ENCODE results near the gene BTNL9. TPM values are rescaled to one million over a fixed set of nuclear protein-coding genes. Genes with fewer than 3 reads are reported as not detected.
"Not testable (repeated sequence)": the region's sequence is repeated elsewhere in the genome, so short reads cannot be mapped to it uniquely, and the experiment has no call there.

The BTNL9 gene
- total and polyA plus RNA-seq, 7 experiments from 2014 or later = 1.6 TPM; not detected in 6

GRCh38 chr5:181017448-181017847 is 22.6 kb upstream of the BTNL9 start:
- intact Hi-C loops (cut with micrococcal nuclease); H3K4me1 Mint-ChIP-seq; CTCF ChIA-PET; H3K27ac Mint-ChIP-seq; H3K36me3 Mint-ChIP-seq; POLR2A ChIA-PET; H3K4me1 ChIP-seq (ENCODE audit: control insufficient read depth in 2 of 2, insufficient read depth in 2 of 2, low read length in 2 of 2); H3K4me3 ChIP-seq (ENCODE audit: low read length); ATAC-seq; DNase-seq; H3K36me3 ChIP-seq (ENCODE audit: control insufficient read depth in 2 of 3, insufficient read depth in 3 of 3, low read length in 3 of 3); H3K27me3 ChIP-seq (ENCODE audit: control insufficient read depth in 2 of 2, insufficient read depth in 2 of 2, low read length in 2 of 2); H3K4me3 Mint-ChIP-seq; H3K27ac ChIP-seq (ENCODE audit: low read depth, low read length): not testable (repeated sequence)
- Mint-ChIP-seq H3K9me3 (peaks cover 5 to 30% (median 20%) of the 10 kb centered on the region in 11 donors), H3K27me3 (peaks cover 5 to 39% (median 19%) of the 10 kb centered on the region in 5 donors)
- H3K9me3 ChIP-seq (ENCODE audit: control insufficient read depth in 2 of 3, low read length in 3 of 3) = peaks cover 0 to 20% (median 0%) of the 10 kb centered on the region in 3 experiments

- DNase-seq (no peak), ATAC-seq (no peak)
- H3K4me1 Mint-ChIP-seq = peaks cover 0 to 1% (median 0%) of the 10 kb centered on the region in 7 donors
- POLR2A ChIA-PET = no interaction called here
- Histone ChIP-seq H3K4me3 (ENCODE audit: low read length) (no peak overlapping the region), H3K27ac (ENCODE audit: low read depth, low read length) (no peak overlapping the region), H3K36me3 (ENCODE audit: control insufficient read depth in 2 of 3, insufficient read depth in 3 of 3, low read length in 3 of 3) (no peaks in the 10 kb centered on the region), H3K4me1 (ENCODE audit: control insufficient read depth in 2 of 2, insufficient read depth in 2 of 2, low read length in 2 of 2) (no peaks in the 10 kb centered on the region), H3K9me3 (ENCODE audit: control insufficient read depth in 2 of 3, low read length in 3 of 3) (peaks cover 0 to 25% (median 0%) of the 10 kb centered on the region in 3 experiments), H3K27me3 (ENCODE audit: control insufficient read depth in 2 of 2, insufficient read depth in 2 of 2, low read length in 2 of 2) (no peaks in the 10 kb centered on the region)
- no peak overlapping the region for H3K4me3 Mint-ChIP-seq
- intact Hi-C loops (cut with micrococcal nuclease) = no loop called here
- H3K27me3 Mint-ChIP-seq = peaks cover 7 to 49% (median 41%) of the 10 kb centered on the region in 5 donors
- CTCF ChIA-PET = no interaction called here
- no peak overlapping the region for H3K27ac Mint-ChIP-seq
- peaks cover 0 to 8% (median 3%) of the 10 kb centered on the region in 5 donors for H3K36me3 Mint-ChIP-seq
- peaks cover 5 to 56% (median 28%) of the 10 kb centered on the region in 11 donors for H3K9me3 Mint-ChIP-seq
Measured at GRCh38 chr5:181020688-181021087, 19.4 kb upstream of the BTNL9 start.

- H3K4me1 ChIP-seq (ENCODE audit: control insufficient read depth in 2 of 2, insufficient read depth in 2 of 2, low read length in 2 of 2) = no peaks in the 10 kb centered on the region
- Mint-ChIP-seq H3K9me3 (peaks cover 5 to 52% (median 26%) of the 10 kb centered on the region in 11 donors), H3K27me3 (peaks cover 3 to 62% (median 34%) of the 10 kb centered on the region in 5 donors), H3K4me1 (no peaks in the 10 kb centered on the region), H3K4me3 (peak overlapping the region in 1 of 10 donors; percentile 42), H3K36me3 (peaks cover 0 to 8% (median 3%) of the 10 kb centered on the region in 5 donors), H3K27ac (no peak overlapping the region)
- no peaks in the 10 kb centered on the region for H3K27me3 ChIP-seq (ENCODE audit: control insufficient read depth in 2 of 2, insufficient read depth in 2 of 2, low read length in 2 of 2)
- peaks cover 0 to 25% (median 0%) of the 10 kb centered on the region in 3 experiments for H3K9me3 ChIP-seq (ENCODE audit: control insufficient read depth in 2 of 3, low read length in 3 of 3)
- no peak overlapping the region for H3K4me3 ChIP-seq (ENCODE audit: low read length)
- H3K27ac ChIP-seq (ENCODE audit: low read depth, low read length) = no peak overlapping the region
- no peaks in the 10 kb centered on the region for H3K36me3 ChIP-seq (ENCODE audit: control insufficient read depth in 2 of 3, insufficient read depth in 3 of 3, low read length in 3 of 3)
- ATAC-seq (no peak), DNase-seq (no peak)
- ChIA-PET POLR2A (interaction anchor here (0.8 kb wide), 1 partner anchor 226 kb away, joined by 3 read pairs; no protein-coding TSS in a partner anchor), CTCF (no interaction called here)
- intact Hi-C loops (cut with micrococcal nuclease) = no loop called here
Measured at GRCh38 chr5:181024245-181025064, 15.6 kb upstream of the BTNL9 start.

GRCh38 chr5:181027452-181028031 is 12.5 kb upstream of the BTNL9 start:
- ChIA-PET CTCF (no interaction called here), POLR2A (no interaction called here)
- Histone ChIP-seq H3K4me1 (ENCODE audit: control insufficient read depth in 2 of 2, insufficient read depth in 2 of 2, low read length in 2 of 2) (no peaks in the 10 kb centered on the region), H3K36me3 (ENCODE audit: control insufficient read depth in 2 of 3, insufficient read depth in 3 of 3, low read length in 3 of 3) (no peaks in the 10 kb centered on the region), H3K4me3 (ENCODE audit: low read length) (no peak overlapping the region), H3K9me3 (ENCODE audit: control insufficient read depth in 2 of 3, low read length in 3 of 3) (peaks cover 0 to 4% (median 0%) of the 10 kb centered on the region in 3 experiments), H3K27ac (ENCODE audit: low read depth, low read length) (no peak overlapping the region), H3K27me3 (ENCODE audit: control insufficient read depth in 2 of 2, insufficient read depth in 2 of 2, low read length in 2 of 2) (no peaks in the 10 kb centered on the region)
- no peak for DNase-seq
- intact Hi-C loops (cut with micrococcal nuclease) = no loop called here
- Mint-ChIP-seq H3K4me1 (peaks cover 0 to 4% (median 0%) of the 10 kb centered on the region in 7 donors), H3K4me3 (no peak overlapping the region), H3K9me3 (peaks cover 0 to 33% (median 15%) of the 10 kb centered on the region in 11 donors), H3K27me3 (peaks cover 8 to 67% (median 31%) of the 10 kb centered on the region in 5 donors), H3K36me3 (peaks cover 0 to 9% (median 0%) of the 10 kb centered on the region in 5 donors), H3K27ac (no peak overlapping the region)
- no peak for ATAC-seq

- intact Hi-C loops (cut with micrococcal nuclease) = no loop called here
- peaks cover 0 to 26% (median 10%) of the 10 kb centered on the region in 11 donors for H3K9me3 Mint-ChIP-seq
- no peak overlapping the region for H3K4me3 ChIP-seq (ENCODE audit: low read length)
- H3K4me3 Mint-ChIP-seq = no peak overlapping the region
- H3K4me1 Mint-ChIP-seq = peaks cover 0 to 4% (median 0%) of the 10 kb centered on the region in 7 donors
- no peaks in the 10 kb centered on the region for H3K4me1 ChIP-seq (ENCODE audit: control insufficient read depth in 2 of 2, insufficient read depth in 2 of 2, low read length in 2 of 2)
- no peaks in the 10 kb centered on the region for H3K27me3 ChIP-seq (ENCODE audit: control insufficient read depth in 2 of 2, insufficient read depth in 2 of 2, low read length in 2 of 2)
- H3K36me3 ChIP-seq (ENCODE audit: control insufficient read depth in 2 of 3, insufficient read depth in 3 of 3, low read length in 3 of 3) = no peaks in the 10 kb centered on the region
- H3K9me3 ChIP-seq (ENCODE audit: control insufficient read depth in 2 of 3, low read length in 3 of 3) = no peaks in the 10 kb centered on the region
- no peak for ATAC-seq
- no peak for DNase-seq
- H3K27ac Mint-ChIP-seq = no peak overlapping the region
- ChIA-PET CTCF (no interaction called here), POLR2A (no interaction called here)
- no peak overlapping the region for H3K27ac ChIP-seq (ENCODE audit: low read depth, low read length)
- H3K27me3 Mint-ChIP-seq = peaks cover 8 to 67% (median 30%) of the 10 kb centered on the region in 5 donors
- H3K36me3 Mint-ChIP-seq = peaks cover 0 to 9% (median 0%) of the 10 kb centered on the region in 5 donors
Measured at GRCh38 chr5:181028032-181028819, 11.8 kb upstream of the BTNL9 start.

- Histone ChIP-seq H3K4me3 (ENCODE audit: low read length) (no peak overlapping the region), H3K9me3 (ENCODE audit: control insufficient read depth in 2 of 3, low read length in 3 of 3) (no peaks in the 10 kb centered on the region), H3K36me3 (ENCODE audit: control insufficient read depth in 2 of 3, insufficient read depth in 3 of 3, low read length in 3 of 3) (no peaks in the 10 kb centered on the region), H3K4me1 (ENCODE audit: control insufficient read depth in 2 of 2, insufficient read depth in 2 of 2, low read length in 2 of 2) (no peaks in the 10 kb centered on the region), H3K27me3 (ENCODE audit: control insufficient read depth in 2 of 2, insufficient read depth in 2 of 2, low read length in 2 of 2) (no peaks in the 10 kb centered on the region), H3K27ac (ENCODE audit: low read depth, low read length) (no peak overlapping the region)
- POLR2A ChIA-PET = no interaction called here
- Mint-ChIP-seq H3K9me3 (peaks cover 0 to 7% (median 5%) of the 10 kb centered on the region in 11 donors), H3K36me3 (peaks cover 0 to 5% (median 0%) of the 10 kb centered on the region in 5 donors), H3K27ac (no peak overlapping the region), H3K4me1 (peaks cover 0 to 6% (median 0%) of the 10 kb centered on the region in 7 donors), H3K4me3 (no peak overlapping the region), H3K27me3 (peaks cover 0 to 63% (median 17%) of the 10 kb centered on the region in 5 donors)
- DNase-seq = no peak
- no peak for ATAC-seq
- intact Hi-C loops (cut with micrococcal nuclease) = no loop called here
- CTCF ChIA-PET = no interaction called here
Measured at GRCh38 chr5:181031716-181032115, 8.3 kb upstream of the BTNL9 start.
